C1 segment of cervical spinal cord (tissue), 14 donors: ENCODE measurements around the gene KRTCAP3.
A peak's percentile ranks its signal among the peaks of the same experiment; 100 is the strongest.

Experiments used
- DNase-seq, 14 donors: peaks; one replicate each; lab custom pipeline; 2025; lab: John Stamatoyannopoulos, UW

The KRTCAP3 gene

DNA sequence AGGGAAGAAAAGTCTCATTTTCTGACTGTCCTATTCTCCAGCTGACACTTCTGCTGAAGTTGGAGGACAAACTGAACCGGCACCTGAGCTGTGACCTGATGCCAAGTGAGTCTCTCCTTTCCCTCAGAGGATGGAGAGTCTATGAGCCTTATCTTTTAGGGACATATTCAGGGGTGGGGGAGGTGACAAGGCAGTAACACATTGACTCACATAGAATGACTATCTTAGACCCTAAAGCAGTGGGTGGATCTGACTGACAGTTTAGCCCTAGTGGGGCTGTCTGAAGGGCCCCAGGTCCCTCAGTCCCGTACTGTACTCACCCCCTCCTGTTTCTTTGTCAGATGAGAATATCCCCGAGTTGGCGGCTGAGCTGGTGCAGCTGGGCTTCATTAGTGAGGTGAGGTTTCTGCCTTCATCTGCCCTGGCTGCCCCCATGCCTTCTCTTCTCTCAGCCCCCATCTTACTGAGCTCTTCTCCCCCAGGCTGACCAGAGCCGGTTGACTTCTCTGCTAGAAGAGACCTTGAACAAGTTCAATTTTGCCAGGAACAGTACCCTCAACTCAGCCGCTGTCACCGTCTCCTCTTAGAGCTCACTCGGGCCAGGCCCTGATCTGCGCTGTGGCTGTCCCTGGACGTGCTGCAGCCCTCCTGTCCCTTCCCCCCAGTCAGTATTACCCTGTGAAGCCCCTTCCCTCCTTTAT is 805 bp upstream of the KRTCAP3 start:
- DNase-seq = no peak

DNA sequence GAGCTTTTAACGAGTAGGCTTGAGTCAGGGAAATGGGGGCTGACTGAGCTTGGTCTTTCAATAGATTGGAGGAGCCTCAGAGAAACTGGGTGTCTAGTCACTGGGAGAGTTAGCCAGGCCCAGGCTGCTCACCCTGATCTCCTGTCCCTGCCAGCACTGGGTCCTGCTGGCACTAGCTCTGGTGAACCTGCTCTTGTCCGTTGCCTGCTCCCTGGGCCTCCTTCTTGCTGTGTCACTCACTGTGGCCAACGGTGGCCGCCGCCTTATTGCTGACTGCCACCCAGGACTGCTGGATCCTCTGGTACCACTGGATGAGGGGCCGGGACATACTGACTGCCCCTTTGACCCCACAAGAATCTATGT is 720 bp downstream of the KRTCAP3 start:
- no peak for DNase-seq

DNA sequence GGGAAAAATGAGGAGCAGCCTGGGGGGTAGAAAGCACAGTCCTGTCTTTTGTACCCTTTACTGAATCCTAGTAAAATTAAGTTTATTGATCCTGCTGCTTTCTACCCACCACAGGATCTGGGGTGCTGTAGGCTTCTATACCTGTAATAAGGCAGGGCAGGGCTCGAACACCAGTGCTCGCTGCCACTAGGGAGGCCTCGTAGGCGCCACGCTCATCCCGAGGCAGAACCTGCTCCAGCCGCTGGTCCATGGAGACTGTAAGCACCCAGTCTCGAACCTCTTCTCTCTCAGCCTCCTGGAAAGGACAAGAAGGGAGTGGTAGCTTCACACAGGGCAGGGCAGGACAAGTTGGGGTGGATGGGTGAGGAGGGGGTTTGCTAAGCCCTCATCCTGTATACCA is 3.0 kb downstream of the KRTCAP3 start:
- no peak for DNase-seq

DNA sequence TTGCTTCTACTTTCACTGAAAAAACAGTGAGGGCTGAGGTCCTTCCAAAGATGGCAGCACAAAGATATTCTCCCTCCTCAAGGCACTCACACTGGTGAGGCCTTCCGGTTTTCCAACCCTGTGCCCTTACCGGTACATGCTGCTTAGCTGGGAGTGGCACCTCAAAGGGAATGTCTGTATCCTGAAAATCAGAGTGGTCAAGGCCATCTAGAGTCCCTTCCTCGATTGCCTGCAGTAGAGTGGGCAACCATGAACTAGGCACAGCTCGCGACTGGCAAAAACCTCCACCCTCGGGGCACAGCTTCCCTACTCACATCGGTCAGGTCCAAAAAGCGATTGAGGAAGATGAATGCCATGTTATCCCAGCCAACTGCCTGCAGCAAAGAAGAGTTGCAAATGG is 3.4 kb downstream of the KRTCAP3 start:
- no peak for DNase-seq

DNA sequence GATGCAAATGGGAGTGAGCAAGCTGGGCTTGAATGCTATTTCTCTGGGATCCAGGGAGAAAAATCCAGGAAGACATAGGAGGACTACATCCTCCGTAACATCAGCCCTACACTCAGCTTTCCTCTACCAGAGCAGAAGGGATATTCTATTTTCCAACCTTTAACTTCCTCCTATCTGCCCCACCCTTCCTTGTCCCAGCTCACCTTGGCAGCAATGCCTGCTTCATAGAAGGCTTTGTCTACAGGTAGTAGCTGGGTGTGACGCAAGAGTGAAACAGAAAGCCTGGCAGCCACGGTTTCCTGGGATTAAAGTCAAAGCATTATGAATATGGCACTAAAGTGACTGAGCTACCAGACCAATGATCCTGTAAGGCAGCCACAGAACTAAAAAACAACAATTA is 3.9 kb downstream of the KRTCAP3 start:
- no peak for DNase-seq

DNA sequence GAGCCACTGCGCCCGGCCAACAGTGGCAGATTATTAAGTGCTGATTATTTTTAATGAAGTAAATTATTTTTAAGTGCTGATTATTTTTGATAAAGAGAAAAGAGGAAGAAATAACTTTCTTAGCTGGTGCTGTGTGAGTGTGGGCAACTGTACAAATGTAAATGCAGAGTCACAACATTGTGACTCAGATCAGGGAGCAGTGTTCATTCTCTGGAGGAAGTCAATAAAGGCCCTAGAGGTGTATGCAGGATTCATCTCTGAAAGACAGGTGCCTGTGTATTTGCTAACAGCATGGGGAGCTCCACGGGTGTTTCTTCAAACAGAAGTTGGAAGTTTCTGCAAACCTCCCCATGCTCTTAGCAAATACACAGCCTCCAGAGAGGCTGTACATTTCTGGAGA is 6.2 kb downstream of the KRTCAP3 start:
- no peak for DNase-seq

DNA sequence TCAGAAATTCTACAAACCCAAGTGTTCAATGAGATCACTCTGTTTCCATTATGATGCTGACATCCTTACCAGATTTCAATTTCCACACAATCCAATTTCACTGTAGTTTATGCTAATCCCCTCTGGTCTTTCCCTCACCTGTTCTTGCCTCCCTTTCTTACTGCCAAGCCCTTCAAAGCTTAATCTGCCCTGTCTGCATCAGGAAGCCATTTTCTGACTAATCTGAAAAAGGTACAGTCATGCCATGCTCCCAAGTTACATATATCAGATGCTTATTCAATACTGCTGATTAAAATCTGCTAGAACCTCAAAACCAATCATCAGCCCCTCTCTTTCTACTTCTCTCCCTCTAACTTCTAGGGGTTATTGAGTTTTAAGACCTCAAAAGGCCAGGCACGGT is 8.9 kb downstream of the KRTCAP3 start:
- DNase-seq = no peak

DNA sequence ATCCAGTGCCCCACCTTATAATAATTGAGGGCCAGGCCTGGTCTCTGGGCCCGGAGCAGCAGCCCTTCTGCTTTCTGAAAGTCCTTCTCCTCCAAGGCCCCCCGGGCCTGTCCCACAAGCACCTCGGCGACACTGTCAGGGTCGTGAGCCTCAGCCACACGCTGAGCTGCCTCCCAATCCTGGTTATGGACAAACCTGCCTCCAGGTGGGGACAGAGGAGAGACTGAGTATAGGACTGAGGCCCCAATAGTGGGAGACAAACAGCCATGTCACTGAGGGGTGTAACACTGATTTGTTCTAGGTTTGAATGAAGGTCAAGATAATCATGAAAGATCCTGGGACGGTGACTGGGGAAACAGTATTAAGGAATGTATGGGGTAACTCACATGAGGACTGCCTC is 11.8 kb downstream of the KRTCAP3 start:
- no peak for DNase-seq

DNA sequence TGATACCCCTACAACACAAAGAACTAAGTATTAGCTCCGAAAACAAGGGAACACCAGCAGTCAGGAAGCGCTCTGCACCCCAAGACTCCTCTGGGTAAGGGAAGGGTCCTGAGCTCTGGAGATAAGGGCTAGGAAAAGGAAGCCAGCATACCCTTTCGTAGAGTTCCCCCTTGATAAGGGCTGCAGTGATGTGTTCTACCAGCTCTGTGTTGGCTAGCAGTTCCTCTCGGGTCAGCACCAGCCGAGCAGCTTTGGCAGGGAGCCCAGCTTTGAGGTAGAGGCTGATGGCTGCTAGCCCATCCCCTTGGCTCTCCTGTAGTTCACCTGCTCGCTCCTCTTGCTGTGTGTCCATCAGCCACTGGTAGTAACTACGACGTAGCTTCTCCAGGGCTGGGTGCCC is 18.9 kb downstream of the KRTCAP3 start:
- peak in 2 of 14 donors; percentile 4 to 49 for DNase-seq

DNA sequence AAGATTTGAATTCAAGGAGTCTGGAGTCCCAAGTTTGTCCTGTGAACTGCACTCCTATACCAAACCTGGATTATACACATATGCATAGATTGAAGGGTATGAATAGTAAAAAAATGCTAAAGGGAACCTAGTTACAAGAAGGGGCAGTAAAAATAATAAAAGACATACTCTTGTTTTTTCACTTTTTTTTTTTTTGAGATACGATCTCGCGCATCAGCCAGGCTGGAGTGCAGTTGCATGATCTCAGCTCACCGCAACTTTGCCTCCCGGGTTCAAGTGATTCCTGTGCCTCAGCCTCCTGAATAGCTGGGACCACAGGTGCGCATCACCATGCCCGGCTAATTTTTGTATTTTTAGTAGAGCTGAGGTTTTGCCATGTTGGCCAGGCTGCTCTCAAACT is 22.3 kb downstream of the KRTCAP3 start:
- no peak for DNase-seq

DNA sequence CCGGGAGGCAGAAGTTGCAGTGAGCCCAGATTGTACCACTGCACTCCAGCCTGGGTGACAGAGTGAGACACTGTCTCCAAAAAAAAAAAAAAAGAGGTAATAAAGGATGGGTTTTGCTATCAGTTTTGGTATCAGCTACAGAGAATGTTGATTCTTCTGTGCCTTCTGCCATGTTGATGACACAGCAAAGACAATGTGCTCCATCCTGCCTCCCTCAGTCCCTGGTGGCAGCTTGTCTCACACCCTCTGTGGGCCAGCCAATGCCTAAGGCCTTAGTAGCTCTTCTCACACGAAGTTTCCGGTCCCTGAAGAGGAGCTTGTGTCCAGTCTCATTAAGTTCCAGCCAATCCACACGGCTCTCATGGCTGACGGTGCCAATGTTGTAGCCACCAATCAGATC is 29.8 kb downstream of the KRTCAP3 start:
- DNase-seq = no peak

DNA sequence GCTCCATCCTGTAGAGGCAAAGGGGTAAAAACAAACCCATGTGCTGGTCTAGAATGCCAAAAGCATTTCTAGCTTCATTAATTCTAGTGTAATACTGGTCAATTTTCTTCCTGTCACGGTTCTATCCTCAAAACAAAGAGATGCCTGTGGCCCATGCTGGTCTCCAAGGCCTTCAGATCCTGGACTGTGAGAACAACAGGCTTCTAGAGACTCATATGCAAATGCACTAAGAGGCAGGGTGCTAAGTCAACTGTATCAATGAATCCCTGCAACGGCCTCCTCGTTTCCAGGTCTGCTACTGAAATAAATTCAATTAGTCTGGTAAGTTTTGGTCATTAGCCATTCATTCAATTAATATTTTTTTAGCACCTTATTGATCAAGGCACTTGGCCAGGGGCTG is 43.3 kb downstream of the KRTCAP3 start:
- DNase-seq = peak in 1 of 14 donors; percentile 12

DNA sequence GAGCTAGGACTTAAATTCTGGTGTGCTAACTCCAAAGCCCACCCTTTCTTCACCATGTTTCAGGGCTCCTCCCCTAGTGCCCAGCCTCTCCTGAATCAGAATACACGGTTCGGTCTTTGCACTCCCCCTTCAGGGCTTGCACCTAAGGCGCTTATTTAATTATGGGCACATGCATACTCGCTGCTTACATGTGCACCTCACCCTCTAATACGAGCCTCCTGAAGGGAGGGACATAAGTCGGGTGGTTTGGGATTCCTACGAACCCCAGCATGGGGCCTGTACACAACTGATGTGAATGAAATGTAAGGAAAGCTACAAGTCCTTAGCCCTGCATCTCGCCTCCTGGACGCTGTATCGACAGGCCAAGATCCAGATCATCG is 46.9 kb downstream of the KRTCAP3 start:
- DNase-seq = no peak

DNA sequence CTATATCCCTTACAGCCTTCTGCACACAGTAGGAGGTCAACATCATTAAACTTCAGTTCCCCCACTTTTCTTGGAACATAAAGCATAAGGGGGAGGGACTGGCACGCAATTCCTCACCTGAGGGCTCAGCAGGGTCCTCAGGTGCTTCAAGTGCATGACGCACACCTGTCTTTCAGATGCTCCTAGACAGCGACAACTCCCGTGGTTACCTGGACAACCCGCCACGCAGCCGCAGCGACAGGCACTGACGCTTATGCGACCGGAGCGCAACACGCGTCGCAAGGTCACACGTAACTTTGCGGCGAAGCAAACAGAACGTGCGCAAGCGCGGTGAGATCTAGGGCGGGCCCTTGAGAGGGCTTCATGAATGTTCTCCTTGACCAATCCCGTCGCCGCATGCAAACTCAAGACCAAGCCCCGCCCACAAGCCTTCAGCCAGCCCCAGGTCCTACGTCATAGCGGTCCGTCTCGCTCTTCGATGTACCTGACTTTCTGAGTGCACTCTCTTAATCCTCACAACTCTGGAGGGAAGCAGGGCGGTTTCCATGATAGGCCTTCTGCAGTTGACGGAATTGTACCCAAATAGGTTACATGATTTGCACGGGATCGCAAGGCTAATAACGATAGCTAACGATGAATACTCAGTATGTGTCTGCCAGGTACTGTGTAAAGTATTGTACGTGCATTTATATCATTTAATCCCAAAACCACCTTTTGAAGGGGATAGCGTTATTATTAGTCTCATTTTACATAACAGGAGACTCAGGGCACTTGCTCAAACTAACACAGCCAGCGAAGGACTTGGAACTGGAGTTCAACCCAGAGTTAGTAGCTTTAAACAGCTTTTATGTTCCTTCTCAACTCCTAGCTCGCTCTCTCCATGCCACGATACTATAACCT is 47.6 kb downstream of the KRTCAP3 start, which contains the start of gene IFT172:
IFT172 (minus strand) TSS at position 246 of the 900 bp plus-strand sequence; CDS start at position 156, 90 bp downstream.
- peak; percentile 42 to 99 (median 93) for DNase-seq

DNA sequence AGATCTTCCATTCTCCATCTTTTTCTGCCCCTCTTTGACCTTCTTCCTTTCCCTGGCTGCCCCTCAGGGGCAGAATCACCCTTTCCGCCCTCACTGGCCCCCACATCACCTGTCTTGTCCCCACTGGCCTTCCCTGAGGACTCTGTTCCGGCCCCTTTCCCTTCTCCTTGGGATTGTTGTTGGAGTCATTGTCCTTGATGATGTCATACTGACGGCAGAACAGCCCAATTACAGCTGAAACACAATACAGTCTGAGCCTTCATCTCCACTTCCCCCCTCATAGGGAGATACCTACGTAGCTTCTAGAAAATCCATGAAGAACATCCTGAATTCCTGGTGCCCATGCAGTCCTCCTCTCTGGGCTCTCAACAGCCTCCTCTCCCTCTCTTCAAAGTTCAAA is 50.4 kb downstream of the KRTCAP3 start:
- DNase-seq = no peak

DNA sequence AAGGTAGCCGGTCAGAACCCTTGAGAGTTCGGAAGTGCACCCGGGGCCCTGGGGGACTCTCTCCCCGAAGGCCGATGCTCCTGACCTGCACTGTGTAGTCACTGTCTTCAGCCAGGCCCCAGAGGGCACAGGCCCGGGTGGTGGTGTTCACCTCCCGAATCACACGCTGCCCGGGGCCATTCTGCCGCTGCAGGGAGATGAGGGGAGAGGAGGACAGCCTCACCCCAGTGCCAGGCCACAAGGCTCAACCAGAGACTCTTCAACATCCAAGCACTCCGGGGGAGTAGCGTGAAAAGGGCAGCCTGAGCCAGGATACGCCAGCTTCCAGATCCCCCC is 51.7 kb downstream of the KRTCAP3 start:
- DNase-seq = peak in 1 of 14 donors; percentile 32
